ENCODE measurements around the gene NLRX1.

Gene NLRX1

GRCh38 chr11:119205574-119206510 lies 37.3 kb downstream of the NLRX1 start, which contains the start of gene CBL:
CBL (plus strand) TSS chr11:119206339; CDS start chr11:119206418, 79 bp downstream.
- TF ChIP-seq CTCF (IDR thresholded peaks at IDR 0.05), result peak; percentile 77
- H3K27me3 ChIP-seq (ENCODE audit: control insufficient read depth, insufficient read depth, low read length), result no peaks in the 10 kb centered on the region
- H3K27ac ChIP-seq, result peak within 1 kb of the TSS; percentile 86
- H3K4me3 ChIP-seq (ENCODE audit: low read depth, low read length), result peak within 1 kb of the TSS; percentile 71
- H3K79me2 ChIP-seq, result peaks cover 2% of the 10 kb centered on the region
- H3K9me3 ChIP-seq (ENCODE audit: control insufficient read depth, low read length), result no peaks in the 10 kb centered on the region
- H3K4me1 ChIP-seq, result no peaks in the 10 kb centered on the region
- H3K36me3 ChIP-seq (ENCODE audit: control insufficient read depth, insufficient read depth, low read length), result no peaks in the 10 kb centered on the region
- peak within 1 kb of the TSS; percentile 37 for H3K9ac ChIP-seq
- H3K4me2 ChIP-seq (ENCODE audit: low read length), result peak within 1 kb of the TSS; percentile 83
- H2AFZ ChIP-seq, result peak within 1 kb of the TSS; percentile 87

GRCh38 chr11:119206511-119207414 lies 38.2 kb downstream of the NLRX1 start:
- Histone ChIP-seq H3K9ac (peak overlapping the region; percentile 37), H3K4me1 (no peaks in the 10 kb centered on the region), H2AFZ (peak overlapping the region; percentile 87), H3K27me3 (ENCODE audit: control insufficient read depth, insufficient read depth, low read length) (no peaks in the 10 kb centered on the region), H3K27ac (peak overlapping the region; percentile 86), H3K4me3 (ENCODE audit: low read depth, low read length) (peak overlapping the region; percentile 71), H3K4me2 (ENCODE audit: low read length) (peak overlapping the region; percentile 75), H3K79me2 (peaks cover 2% of the 10 kb centered on the region), H3K9me3 (ENCODE audit: control insufficient read depth, low read length) (no peaks in the 10 kb centered on the region), H3K36me3 (ENCODE audit: control insufficient read depth, insufficient read depth, low read length) (no peaks in the 10 kb centered on the region)
- TF ChIP-seq CTCF (IDR thresholded peaks at IDR 0.05), result no peak

- Histone ChIP-seq H3K79me2 (peaks cover 2% of the 10 kb centered on the region), H3K9ac (no peak overlapping the region), H3K27me3 (ENCODE audit: control insufficient read depth, insufficient read depth, low read length) (no peaks in the 10 kb centered on the region), H2AFZ (no peak overlapping the region), H3K4me2 (ENCODE audit: low read length) (peak overlapping the region; percentile 61), H3K4me1 (no peaks in the 10 kb centered on the region), H3K4me3 (ENCODE audit: low read depth, low read length) (peak overlapping the region; percentile 71), H3K27ac (no peak overlapping the region), H3K36me3 (ENCODE audit: control insufficient read depth, insufficient read depth, low read length) (no peaks in the 10 kb centered on the region), H3K9me3 (ENCODE audit: control insufficient read depth, low read length) (no peaks in the 10 kb centered on the region)
- TF ChIP-seq CTCF (IDR thresholded peaks at IDR 0.05), result no peak
Measured at GRCh38 chr11:119207415-119207960, 39.0 kb downstream of the NLRX1 start.

GRCh38 chr11:119209186-119209585 lies 40.7 kb downstream of the NLRX1 start:
- no peak overlapping the region for H2AFZ ChIP-seq
- no peak for TF ChIP-seq CTCF (IDR thresholded peaks at IDR 0.05)
- no peak overlapping the region for H3K4me3 ChIP-seq (ENCODE audit: low read depth, low read length)
- no peaks in the 10 kb centered on the region for H3K4me1 ChIP-seq
- H3K36me3 ChIP-seq (ENCODE audit: control insufficient read depth, insufficient read depth, low read length), result no peaks in the 10 kb centered on the region
- H3K4me2 ChIP-seq (ENCODE audit: low read length), result no peak overlapping the region
- H3K27ac ChIP-seq, result no peak overlapping the region
- no peaks in the 10 kb centered on the region for H3K27me3 ChIP-seq (ENCODE audit: control insufficient read depth, insufficient read depth, low read length)
- no peak overlapping the region for H3K9ac ChIP-seq
- H3K9me3 ChIP-seq (ENCODE audit: control insufficient read depth, low read length), result no peaks in the 10 kb centered on the region
- H3K79me2 ChIP-seq, result peaks cover 2% of the 10 kb centered on the region
